Embryonic facial prominence (tissue), 1 donor: ENCODE measurements around the gene ANKMY1.

Source experiments
- DNase-seq: peaks from one replicate; pipeline ENCODE4 v3.0.0-alpha.2; 2016; ENCODE audit errors: extremely low spot score

The ANKMY1 gene

GRCh38 chr2:240579771-240580614 is 22.2 kb upstream of the ANKMY1 start:
- no peak for DNase-seq

GRCh38 chr2:240579071-240579762 is 21.4 kb upstream of the ANKMY1 start:
- DNase-seq = no peak

- no peak for DNase-seq
Observed at GRCh38 chr2:240578488-240578887, 20.7 kb upstream of the ANKMY1 start.

- DNase-seq = no peak
Observed at GRCh38 chr2:240578110-240578450, 20.3 kb upstream of the ANKMY1 start.

GRCh38 chr2:240577281-240578109 is 19.7 kb upstream of the ANKMY1 start:
- no peak for DNase-seq

- DNase-seq = no peak
Observed at GRCh38 chr2:240576436-240577205, 18.8 kb upstream of the ANKMY1 start.

GRCh38 chr2:240576036-240576435 is 18.2 kb upstream of the ANKMY1 start:
- DNase-seq = no peak

GRCh38 chr2:240575101-240575965 is 17.5 kb upstream of the ANKMY1 start:
- DNase-seq = no peak

- no peak for DNase-seq
Observed at GRCh38 chr2:240574386-240575100, 16.8 kb upstream of the ANKMY1 start.

- DNase-seq = no peak
Observed at GRCh38 chr2:240573516-240574385, 16.0 kb upstream of the ANKMY1 start.

GRCh38 chr2:240573071-240573515 is 15.3 kb upstream of the ANKMY1 start:
- DNase-seq = no peak

- no peak for DNase-seq
Observed at GRCh38 chr2:240572141-240573031, 14.6 kb upstream of the ANKMY1 start.

- DNase-seq = no peak
Observed at GRCh38 chr2:240571314-240571973, 13.7 kb upstream of the ANKMY1 start.

- no peak for DNase-seq
Observed at GRCh38 chr2:240570531-240571313, 12.9 kb upstream of the ANKMY1 start.

GRCh38 chr2:240569998-240570530 is 12.3 kb upstream of the ANKMY1 start:
- DNase-seq = no peak

- no peak for DNase-seq
Observed at GRCh38 chr2:240569523-240569997, 11.8 kb upstream of the ANKMY1 start.
